Measurements from ENCODE around the gene RBBP8NL. TPM values are rescaled to one million over a fixed set of nuclear protein-coding genes. Genes with fewer than 3 reads are reported as not detected.
A peak's percentile ranks its signal among the peaks of the same experiment; 100 is the strongest.

The RBBP8NL gene
- total and polyA plus RNA-seq, 9 of the 15 experiments (the other 6 are each of a cell fraction or from before 2014, with no cell fraction given), result not detected

DNA sequence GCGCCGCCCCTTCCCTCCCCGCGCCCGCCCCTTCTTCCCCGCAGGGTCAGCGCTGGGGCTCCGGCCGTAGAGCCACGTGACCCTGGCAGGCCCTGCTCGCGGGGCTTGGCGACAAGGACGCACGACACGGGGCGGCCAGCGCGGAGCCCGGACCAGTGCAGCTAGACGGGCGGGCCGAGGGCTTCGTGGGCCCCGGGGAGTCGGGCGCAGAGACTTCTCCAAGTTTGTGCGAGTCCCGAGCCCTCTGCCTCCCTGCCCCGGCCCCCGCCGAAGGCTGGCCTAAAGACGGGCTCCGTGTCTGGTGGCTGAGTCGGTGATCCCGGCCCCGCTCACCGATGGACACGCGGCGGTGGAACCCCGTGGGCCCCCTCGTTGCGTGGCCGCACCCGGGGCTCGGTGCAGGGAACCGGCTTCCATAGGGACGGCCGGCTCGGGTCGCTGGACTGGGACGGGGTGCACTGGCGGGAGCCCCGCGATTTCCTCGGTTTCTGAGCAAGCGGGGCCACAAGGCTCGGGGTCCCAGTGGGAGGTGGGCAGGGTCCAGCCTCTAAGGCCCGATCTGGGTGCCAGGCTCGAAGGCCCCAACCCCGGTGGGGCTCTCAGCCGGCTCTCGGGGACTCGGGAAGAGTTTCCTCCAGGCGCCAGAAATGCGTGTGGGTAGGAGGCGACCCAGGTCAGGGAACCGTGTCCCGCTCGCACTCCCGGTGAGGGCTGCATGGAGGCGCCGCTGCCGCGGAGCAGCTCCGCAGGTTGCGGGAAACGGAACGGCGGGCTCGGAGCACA lies 48.9 kb upstream of the RBBP8NL start (continued):
- TF ChIP-seq, protein P1, sequence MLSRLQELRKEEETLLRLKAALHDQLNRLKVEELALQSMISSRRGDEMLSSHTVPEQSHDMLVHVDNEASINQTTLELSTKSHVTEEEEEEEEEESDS (CRISPR knock-in tag; IDR thresholded peaks at IDR 0.05), result no peak
- TF ChIP-seq NCOA4 (IDR thresholded peaks at IDR 0.05; ENCODE audit: partially characterized antibody) (no peak), ZNF121 (CRISPR knock-in tag; conservative IDR thresholded peaks at IDR 0.05) (no peak), MYBL2 (IDR thresholded peaks at IDR 0.05; ENCODE audit: low read depth) (no peak), MYBL2 (CRISPR knock-in tag; IDR thresholded peaks at IDR 0.05; ENCODE audit: borderline replicate concordance) (no peak), ZNF408 (CRISPR knock-in tag; IDR thresholded peaks at IDR 0.05; ENCODE audit: low read depth) (no peak), KLF1 (tag; IDR thresholded peaks at IDR 0.05) (no peak), STAT5A (IDR thresholded peaks at IDR 0.05; ENCODE audit: borderline replicate concordance, low read length) (no peak), EP400 (IDR thresholded peaks at IDR 0.05) (no peak), TAF9B (IDR thresholded peaks at IDR 0.05; ENCODE audit: partially characterized antibody) (no peak), FIP1L1 (IDR thresholded peaks at IDR 0.05; ENCODE audit: low read depth, low read length, poor library complexity, severe bottlenecking) (peak; percentile 60)
- TF ChIP-seq, protein P2, sequence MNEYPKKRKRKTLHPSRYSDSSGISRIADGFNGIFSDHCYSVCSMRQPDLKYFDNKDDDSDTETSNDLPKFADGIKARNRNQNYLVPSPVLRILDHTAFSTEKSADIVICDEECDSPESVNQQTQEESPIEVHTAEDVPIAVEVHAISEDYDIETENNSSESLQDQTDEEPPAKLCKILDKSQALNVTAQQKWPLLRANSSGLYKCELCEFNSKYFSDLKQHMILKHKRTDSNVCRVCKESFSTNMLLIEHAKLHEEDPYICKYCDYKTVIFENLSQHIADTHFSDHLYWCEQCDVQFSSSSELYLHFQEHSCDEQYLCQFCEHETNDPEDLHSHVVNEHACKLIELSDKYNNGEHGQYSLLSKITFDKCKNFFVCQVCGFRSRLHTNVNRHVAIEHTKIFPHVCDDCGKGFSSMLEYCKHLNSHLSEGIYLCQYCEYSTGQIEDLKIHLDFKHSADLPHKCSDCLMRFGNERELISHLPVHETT (CRISPR knock-in tag; conservative IDR thresholded peaks at IDR 0.05 in 1 of 2, IDR thresholded peaks at IDR 0.05 in 1 of 2), result no peak
- TF ChIP-seq, protein P3, sequence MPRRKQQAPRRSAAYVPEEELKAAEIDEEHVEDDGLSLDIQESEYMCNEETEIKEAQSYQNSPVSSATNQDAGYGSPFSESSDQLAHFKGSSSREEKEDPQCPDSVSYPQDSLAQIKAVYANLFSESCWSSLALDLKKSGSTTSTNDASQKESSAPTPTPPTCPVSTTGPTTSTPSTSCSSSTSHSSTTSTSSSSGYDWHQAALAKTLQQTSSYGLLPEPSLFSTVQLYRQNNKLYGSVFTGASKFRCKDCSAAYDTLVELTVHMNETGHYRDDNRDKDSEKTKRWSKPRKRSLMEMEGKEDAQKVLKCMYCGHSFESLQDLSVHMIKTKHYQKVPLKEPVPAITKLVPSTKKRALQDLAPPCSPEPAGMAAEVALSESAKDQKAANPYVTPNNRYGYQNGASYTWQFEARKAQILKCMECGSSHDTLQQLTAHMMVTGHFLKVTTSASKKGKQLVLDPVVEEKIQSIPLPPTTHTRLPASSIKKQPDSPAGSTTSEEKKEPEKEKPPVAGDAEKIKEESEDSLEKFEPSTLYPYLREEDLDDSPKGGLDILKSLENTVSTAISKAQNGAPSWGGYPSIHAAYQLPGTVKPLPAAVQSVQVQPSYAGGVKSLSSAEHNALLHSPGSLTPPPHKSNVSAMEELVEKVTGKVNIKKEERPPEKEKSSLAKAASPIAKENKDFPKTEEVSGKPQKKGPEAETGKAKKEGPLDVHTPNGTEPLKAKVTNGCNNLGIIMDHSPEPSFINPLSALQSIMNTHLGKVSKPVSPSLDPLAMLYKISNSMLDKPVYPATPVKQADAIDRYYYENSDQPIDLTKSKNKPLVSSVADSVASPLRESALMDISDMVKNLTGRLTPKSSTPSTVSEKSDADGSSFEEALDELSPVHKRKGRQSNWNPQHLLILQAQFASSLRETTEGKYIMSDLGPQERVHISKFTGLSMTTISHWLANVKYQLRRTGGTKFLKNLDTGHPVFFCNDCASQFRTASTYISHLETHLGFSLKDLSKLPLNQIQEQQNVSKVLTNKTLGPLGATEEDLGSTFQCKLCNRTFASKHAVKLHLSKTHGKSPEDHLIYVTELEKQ (CRISPR knock-in tag; IDR thresholded peaks at IDR 0.05), result no peak
- TF ChIP-seq, protein P4, sequence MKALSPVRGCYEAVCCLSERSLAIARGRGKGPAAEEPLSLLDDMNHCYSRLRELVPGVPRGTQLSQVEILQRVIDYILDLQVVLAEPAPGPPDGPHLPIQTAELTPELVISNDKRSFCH (CRISPR knock-in tag; IDR thresholded peaks at IDR 0.05), result no peak
- TF ChIP-seq, protein P4 (tag; IDR thresholded peaks at IDR 0.05), result peak; percentile 47; the same call in 1 of the 2 replicates
- TF ChIP-seq, protein P5, sequence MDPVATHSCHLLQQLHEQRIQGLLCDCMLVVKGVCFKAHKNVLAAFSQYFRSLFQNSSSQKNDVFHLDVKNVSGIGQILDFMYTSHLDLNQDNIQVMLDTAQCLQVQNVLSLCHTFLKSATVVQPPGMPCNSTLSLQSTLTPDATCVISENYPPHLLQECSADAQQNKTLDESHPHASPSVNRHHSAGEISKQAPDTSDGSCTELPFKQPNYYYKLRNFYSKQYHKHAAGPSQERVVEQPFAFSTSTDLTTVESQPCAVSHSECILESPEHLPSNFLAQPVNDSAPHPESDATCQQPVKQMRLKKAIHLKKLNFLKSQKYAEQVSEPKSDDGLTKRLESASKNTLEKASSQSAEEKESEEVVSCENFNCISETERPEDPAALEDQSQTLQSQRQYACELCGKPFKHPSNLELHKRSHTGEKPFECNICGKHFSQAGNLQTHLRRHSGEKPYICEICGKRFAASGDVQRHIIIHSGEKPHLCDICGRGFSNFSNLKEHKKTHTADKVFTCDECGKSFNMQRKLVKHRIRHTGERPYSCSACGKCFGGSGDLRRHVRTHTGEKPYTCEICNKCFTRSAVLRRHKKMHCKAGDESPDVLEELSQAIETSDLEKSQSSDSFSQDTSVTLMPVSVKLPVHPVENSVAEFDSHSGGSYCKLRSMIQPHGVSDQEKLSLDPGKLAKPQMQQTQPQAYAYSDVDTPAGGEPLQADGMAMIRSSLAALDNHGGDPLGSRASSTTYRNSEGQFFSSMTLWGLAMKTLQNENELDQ (CRISPR knock-in tag; IDR thresholded peaks at IDR 0.05; ENCODE audit: borderline replicate concordance), result peak; percentile 96
- TF ChIP-seq, protein P6, sequence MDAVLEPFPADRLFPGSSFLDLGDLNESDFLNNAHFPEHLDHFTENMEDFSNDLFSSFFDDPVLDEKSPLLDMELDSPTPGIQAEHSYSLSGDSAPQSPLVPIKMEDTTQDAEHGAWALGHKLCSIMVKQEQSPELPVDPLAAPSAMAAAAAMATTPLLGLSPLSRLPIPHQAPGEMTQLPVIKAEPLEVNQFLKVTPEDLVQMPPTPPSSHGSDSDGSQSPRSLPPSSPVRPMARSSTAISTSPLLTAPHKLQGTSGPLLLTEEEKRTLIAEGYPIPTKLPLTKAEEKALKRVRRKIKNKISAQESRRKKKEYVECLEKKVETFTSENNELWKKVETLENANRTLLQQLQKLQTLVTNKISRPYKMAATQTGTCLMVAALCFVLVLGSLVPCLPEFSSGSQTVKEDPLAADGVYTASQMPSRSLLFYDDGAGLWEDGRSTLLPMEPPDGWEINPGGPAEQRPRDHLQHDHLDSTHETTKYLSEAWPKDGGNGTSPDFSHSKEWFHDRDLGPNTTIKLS (IDR thresholded peaks at IDR 0.05; ENCODE audit: borderline replicate concordance, low read depth), result no peak; the same call in 1 of the 2 replicates

Data from K562 (cell line).